Stimulated activated CD8-positive, alpha-beta memory T cell treated with anti-CD3 and anti-CD28 coated beads, Interleukin-4, amount 100 ng/mL, for 24 hours (primary cell): Measurements from ENCODE around the gene RBFOX1.

Source experiments
- DNase-seq: peaks from one replicate; pipeline ENCODE4 v3.0.0-alpha.2; 2020; ENCODE audit warnings: low read depth

Gene RBFOX1

DNA sequence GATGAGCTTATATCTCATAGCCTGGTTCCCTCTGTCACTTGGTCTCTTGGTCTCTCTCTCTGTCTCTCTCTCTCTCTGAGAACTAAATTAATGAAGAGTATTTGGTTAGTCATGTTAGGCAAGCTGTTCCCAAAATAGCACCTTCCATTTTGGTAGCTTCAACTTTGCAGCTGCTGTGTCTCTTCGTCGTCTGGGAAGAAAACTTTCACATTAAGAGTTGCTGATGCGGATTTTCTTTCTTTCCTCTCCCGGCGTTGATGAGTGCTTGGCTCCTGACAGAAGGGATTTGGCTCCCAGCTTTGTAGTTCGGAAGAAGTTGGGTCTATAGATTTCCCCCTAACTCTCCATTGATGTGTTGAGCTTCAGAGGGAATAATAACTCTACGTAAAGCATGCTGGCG, at the start of gene RBFOX1:
TSS of gene RBFOX1 (plus strand) at position 235 of the 400 bp plus-strand sequence.
- DNase-seq, result no peak

- no peak for DNase-seq
Observed at GRCh38 chr16:7284780-7285179, 47.9 kb upstream of the RBFOX1 start.

DNA sequence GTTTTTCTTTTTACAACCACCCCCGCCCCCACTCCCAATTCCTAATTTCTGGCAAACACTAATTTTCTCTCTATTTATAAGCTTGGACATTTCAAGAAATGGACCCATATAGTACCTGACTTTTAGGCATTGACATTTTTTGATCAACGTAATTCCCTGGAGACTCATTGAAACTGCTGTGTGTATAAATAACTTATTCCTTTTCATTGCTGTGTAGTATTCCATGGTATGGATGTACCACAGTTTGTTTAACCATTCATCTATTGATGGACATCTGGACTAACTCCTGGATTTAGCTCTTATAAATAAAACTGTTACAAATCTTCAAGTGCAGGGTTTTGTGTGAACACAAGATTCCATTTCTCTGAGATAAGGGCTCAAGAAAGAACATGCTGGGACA, 47.1 kb upstream of the RBFOX1 start:
- DNase-seq, result no peak

DNA sequence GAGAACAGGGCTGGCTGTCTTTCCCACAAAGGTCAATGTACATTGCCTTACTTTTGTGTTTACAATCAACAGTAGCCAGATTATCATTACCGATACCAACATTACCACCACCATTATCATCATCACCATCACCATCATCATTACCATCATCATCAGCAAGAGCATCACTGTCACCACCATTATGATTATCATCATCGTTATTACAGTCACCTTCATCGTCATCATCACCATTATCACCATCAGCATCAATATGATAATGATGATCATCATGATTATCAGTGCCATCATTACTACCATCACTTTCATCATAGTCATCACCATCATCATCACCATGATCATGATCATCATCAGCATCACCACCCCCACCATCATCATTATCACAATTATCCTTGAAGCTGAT, 43.3 kb upstream of the RBFOX1 start:
- no peak for DNase-seq

DNA sequence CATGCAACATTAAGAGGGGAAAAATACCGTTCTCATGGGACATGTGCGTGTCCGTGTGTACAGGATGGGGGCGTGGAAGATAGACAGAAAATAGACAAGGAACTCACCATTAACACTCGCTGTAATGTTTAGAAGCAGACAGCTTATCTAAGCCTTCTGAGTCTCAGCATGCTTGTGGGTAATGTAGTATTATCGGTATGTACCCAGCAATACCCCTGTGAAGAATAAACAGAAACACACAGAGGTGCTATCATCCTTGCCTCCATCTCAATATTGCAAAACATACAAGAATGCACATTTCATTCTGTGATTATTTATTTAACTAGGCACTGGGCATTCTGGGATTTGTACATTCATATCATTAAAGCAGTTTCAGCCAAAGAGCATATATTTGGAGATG, 42.0 kb upstream of the RBFOX1 start:
- no peak for DNase-seq

GRCh38 chr16:7294020-7294419, 38.6 kb upstream of the RBFOX1 start:
- DNase-seq, result no peak

- DNase-seq, result no peak
Observed at GRCh38 chr16:7303052-7303610, 29.5 kb upstream of the RBFOX1 start.

DNA sequence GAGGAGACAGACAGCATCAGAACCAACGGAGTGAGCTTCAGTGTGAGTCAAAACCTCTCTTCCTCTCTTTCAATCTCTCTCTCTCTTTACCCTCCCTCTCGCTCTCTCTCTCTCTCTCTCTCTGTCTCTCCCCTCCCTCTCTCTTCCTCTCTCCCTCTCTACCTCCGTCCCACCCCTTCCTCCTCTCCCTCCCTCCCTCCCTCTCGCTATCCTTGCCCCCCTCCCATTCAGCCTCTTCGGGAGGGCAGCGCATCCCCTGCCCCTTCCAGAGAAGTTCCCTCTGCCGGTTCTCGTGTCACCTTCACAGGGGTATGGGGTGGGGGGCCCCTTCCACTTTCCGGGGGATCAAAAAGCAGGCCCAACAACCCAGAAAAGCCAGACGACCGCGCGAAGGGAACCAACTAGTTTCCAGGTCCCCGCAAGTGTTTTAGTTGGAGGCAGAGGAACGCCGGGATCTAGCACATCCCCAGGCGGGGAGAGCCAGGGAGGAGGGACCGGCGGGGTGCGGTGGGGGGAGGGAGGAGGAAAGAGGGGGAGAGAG, 28.9 kb upstream of the RBFOX1 start:
- DNase-seq, result no peak

DNA sequence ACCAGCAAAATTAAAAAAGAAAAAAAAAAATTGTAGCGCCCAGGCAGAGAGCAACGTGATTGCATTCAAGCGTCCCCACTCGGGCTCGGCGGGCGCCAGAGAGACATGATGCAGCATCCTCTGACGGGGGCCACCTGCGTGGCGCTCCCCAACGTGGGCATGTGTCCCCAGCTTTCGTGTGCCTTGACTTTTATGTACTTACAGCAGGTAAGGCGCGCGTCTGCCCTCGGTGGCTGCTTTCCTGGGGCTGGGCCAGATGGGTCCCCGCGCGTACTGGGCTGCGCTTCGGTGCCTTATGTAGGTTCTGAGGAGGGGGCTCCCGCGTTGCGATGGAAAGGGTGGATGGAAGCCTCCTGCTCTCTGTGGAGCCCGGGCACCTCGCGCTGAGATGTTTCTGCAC, 28.4 kb upstream of the RBFOX1 start:
- DNase-seq, result no peak

DNA sequence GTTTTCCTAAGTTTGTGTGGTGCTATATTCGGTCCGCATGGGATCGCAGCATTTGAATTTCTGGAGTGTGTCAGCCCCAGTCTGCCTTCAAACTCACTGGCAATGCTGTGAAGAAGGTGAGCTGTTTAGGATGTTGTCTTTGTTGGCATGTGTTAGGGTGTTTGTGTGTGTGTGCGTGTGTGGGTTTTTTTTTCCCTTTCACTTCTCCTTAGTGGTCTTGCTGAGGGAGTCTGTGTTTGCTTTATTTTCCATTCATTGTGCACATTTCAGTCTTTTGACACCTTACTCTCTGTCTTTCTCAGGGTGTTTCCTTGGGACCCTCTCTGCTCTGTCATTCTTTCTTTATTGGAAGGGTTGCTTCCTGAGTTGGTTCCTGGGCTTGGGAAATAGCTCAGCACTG, 27.7 kb upstream of the RBFOX1 start:
- no peak for DNase-seq

DNA sequence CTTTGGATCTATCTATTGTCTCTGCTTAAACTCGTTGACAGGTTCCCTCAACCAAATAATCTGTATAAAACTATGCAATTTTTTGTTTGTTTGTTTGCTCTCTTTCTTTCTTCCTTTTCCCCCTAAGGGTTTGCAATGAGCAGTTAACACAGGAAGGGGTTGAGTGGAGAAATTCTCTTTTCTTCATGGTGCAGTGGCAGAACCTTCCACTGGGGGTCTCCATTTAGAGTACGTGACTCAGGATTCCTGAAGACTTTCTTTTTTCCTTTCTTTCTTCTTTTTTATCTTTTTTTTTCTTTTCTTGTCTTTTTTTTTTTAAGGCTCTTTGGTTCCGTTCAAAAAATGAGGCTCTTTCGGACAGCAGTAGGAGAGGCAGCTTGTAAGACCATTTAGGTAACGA, 19.5 kb upstream of the RBFOX1 start:
- no peak for DNase-seq

DNA sequence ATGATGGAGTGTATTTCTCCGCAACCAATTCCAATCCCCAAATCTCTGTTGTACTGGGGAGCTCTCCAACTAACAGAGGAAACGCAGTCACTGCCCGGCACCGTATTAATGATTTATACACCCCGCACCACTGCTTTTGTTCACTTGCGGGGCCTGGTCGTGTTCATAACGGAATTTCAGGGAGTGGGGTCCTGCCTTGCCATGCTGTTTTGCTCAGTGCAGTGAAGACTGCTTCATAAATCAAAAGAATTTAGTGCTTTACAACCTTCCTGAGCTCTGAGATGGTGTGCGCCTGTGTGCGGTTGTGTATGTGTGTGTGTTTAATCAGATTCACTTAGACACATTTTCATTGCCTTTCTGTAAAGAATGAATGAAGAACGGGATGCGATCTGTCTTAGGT, 18.5 kb upstream of the RBFOX1 start:
- no peak for DNase-seq

GRCh38 chr16:7315813-7316212, 16.8 kb upstream of the RBFOX1 start:
- no peak for DNase-seq

DNA sequence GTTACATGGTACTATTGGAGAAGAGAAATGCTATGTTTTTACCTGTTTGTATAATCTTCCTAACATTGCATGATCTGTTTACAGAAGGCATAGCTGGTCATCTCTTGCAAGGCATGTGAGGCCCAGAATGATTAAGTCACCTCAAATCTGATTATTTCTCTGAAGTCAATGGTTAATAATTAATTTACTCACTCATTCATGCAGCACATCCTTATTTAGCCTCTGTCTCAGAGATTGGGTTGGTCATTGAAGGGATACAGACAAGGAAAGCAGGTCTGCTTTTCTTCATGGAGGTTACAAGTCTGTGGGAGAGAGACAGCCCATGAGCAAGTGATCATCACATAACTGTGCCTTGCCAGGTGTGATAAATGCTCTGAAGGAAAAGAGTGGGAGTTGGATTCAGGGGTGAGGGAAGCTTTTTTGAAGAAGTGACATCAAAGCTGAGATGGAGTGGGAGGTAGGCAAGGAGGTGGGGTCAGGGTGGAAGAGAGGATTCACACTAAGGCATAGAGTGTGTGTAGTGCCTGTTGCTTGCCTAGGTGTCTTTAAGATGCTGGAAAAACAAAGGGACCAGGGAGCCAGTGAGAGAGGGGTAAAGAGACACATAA, 16.3 kb upstream of the RBFOX1 start:
- no peak for DNase-seq

DNA sequence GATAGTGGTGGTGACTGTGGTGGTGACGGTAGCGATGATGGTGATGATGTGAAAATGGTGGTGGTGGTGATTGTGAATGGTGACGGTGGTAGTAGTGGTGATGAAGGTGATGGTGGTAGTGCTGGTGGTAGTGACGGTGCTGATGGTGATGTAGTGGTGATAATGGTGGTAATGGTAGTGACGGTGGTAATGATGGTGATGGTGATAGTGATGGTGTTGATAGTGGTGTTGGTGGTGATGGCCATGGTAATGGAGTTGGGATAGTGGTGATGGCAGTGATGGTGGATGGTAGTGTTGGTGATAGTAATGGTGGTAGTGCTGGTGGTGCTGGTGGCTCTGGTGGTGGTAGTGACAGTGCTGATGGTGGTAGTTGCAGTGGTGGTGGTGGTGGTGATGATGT, 14.7 kb upstream of the RBFOX1 start:
- DNase-seq, result no peak

GRCh38 chr16:7318686-7319085, 14.0 kb upstream of the RBFOX1 start:
- no peak for DNase-seq

- DNase-seq, result no peak
Observed at GRCh38 chr16:7319514-7319913, 13.1 kb upstream of the RBFOX1 start.

GRCh38 chr16:7321661-7322060, 11.0 kb upstream of the RBFOX1 start:
- no peak for DNase-seq

GRCh38 chr16:7324321-7324720, 8.3 kb upstream of the RBFOX1 start:
- no peak for DNase-seq

GRCh38 chr16:7325834-7326233, 6.8 kb upstream of the RBFOX1 start:
- DNase-seq, result no peak

DNA sequence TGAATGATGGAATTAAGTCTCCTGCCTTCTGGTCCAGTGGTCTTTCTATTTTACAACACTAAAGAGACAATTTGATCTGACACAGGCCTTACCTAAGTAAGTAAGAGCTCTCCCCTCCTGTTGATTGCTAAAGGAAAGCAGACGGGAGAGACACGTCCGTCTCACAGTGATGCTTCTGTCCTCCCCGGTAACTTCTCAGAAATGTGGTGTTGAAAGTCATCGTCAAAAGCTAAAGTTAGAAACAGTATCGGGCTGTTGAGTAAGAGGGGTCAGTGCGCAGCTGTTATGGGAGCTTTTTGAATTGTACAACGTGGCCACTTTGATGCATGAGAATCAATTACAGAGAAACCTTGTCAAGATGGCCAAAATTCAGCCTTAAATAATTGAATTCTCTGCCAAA, 1.9 kb upstream of the RBFOX1 start:
- no peak for DNase-seq

- DNase-seq, result no peak
Observed at GRCh38 chr16:7331997-7332396, 648 bp upstream of the RBFOX1 start.

DNA sequence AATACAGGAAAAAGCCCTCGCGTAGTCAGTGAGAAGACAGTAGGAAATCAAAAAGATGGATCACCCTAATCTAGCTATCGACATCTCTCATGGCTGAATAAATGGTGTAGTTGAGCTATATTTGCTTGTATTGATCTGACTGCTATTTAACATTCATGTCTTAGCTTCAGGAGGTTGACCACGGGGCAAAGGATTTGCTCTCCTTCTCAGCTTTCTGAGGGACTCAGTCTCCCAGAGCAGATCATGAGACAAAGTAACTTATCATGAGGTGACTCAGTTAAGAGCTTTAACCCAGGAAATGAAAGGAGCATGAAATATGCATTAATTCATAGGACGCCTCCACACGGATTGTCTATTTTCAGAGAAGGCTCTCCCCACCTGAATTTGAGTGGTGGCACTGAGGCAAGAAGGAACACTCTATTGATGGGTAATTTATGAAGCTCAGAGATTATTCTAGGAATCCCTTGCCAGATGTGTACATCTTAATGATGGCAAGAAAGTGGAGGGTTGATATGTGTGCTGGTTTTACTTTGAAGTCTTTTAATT, 608 bp downstream of the RBFOX1 start:
- no peak for DNase-seq
